ENCODE results near the gene TMEM40. TPM values are rescaled to one million over a fixed set of nuclear protein-coding genes. Genes with fewer than 3 reads are reported as not detected.

Gene TMEM40
- total RNA-seq, 3 donors from 2014 or later, result 0.33 to 1.8 TPM; not detected in 1

DNA sequence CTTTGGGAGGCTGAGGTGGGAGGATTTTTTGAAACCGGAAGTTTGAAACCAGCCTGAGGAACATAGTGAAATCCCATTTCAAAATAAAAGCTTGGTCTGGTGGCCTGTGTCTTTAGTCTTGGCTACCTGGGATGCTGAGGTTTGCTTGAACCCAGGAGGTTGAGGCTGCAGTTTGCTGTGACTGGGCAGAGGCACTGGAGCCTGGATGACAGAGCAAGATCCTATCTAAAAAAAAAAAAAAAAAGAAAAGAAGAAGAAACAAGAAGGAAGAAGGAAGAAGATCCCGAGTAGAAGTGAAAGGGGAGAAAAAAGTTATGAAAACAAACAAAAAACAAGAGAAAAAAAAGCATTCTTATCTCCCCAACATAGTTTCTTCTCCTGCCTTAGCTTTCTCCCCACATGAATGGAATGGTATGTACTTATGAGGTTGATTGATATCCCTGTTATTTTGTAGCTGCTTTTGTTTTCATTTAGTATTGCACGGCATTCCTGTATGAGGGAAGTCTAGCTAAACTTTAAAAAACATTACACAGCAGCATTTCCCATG is 42.4 kb downstream of the TMEM40 start:
- no peaks in the 10 kb centered on the region for H3K36me3 ChIP-seq
- no peak overlapping the region for H3K27ac ChIP-seq
- intact Hi-C loops (cut with DNase I; ENCODE audit: low total_unique reads), result no loop called here
- TF ChIP-seq POLR2A (IDR thresholded peaks at IDR 0.05), result no peak
- TF ChIP-seq POLR2AphosphoS5 (IDR thresholded peaks at IDR 0.05), result no peak
- TF ChIP-seq, protein P1, sequence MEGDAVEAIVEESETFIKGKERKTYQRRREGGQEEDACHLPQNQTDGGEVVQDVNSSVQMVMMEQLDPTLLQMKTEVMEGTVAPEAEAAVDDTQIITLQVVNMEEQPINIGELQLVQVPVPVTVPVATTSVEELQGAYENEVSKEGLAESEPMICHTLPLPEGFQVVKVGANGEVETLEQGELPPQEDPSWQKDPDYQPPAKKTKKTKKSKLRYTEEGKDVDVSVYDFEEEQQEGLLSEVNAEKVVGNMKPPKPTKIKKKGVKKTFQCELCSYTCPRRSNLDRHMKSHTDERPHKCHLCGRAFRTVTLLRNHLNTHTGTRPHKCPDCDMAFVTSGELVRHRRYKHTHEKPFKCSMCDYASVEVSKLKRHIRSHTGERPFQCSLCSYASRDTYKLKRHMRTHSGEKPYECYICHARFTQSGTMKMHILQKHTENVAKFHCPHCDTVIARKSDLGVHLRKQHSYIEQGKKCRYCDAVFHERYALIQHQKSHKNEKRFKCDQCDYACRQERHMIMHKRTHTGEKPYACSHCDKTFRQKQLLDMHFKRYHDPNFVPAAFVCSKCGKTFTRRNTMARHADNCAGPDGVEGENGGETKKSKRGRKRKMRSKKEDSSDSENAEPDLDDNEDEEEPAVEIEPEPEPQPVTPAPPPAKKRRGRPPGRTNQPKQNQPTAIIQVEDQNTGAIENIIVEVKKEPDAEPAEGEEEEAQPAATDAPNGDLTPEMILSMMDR (IDR thresholded peaks at IDR 0.05), result no peak
- H3K27me3 ChIP-seq, result no peaks in the 10 kb centered on the region
- H3K4me1 ChIP-seq, result peaks cover 0 to 3% of the 10 kb centered on the region in 2 donors
- no peaks in the 10 kb centered on the region for H3K9me3 ChIP-seq
- no peak overlapping the region for H3K4me3 ChIP-seq
- DNase-seq (ENCODE audit: low spot score in 2 of 2), result no peak

DNA sequence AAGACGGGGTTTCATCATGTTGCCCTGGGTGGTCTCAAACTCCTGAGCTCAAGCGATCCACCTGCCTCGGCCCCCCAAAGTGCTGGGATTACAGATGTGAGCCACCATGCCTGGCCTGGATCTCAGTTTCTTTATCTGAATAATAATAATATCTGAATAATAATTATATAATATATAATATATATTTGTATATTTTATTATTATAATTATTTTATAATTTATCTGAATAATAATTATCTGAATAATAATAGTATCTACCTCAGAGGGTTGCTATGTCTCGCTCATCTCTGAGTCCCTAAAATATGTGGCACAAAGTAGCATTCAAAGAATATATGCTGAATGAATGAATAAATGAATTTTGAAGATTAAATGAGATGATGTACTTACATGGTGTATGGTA is 44.8 kb downstream of the TMEM40 start:
- intact Hi-C loops (cut with DNase I; ENCODE audit: low total_unique reads), result no loop called here
- Histone ChIP-seq H3K36me3 (no peaks in the 10 kb centered on the region), H3K27ac (no peak overlapping the region), H3K9me3 (no peaks in the 10 kb centered on the region), H3K4me1 (no peaks in the 10 kb centered on the region), H3K4me3 (no peak overlapping the region), H3K27me3 (no peaks in the 10 kb centered on the region)
- DNase-seq (ENCODE audit: low spot score in 2 of 2), result no peak
- TF ChIP-seq, protein P1 (IDR thresholded peaks at IDR 0.05), result no peak
- TF ChIP-seq POLR2A (IDR thresholded peaks at IDR 0.05), result no peak
- TF ChIP-seq POLR2AphosphoS5 (IDR thresholded peaks at IDR 0.05), result no peak

DNA sequence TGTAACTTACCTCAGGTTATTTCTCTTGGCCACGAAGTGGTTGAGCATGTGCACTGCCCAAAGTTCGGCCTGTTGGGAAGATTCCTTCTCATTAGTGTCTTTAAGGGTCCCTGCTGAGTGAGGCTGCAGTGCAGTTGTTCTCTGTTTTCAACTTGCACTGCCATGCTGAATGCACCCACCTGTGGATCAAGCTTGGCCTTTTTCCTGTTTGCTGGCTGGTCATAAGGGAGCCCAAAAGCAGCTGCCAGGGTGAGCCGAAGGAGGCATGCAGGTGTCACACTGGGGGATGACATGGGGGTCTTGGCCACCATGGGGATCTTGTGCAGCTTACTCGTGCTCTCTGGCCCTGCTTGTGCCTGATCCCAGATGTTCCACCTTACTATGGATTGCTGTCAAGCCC is 49.0 kb downstream of the TMEM40 start:
- Histone ChIP-seq H3K27me3 (no peaks in the 10 kb centered on the region), H3K4me1 (no peaks in the 10 kb centered on the region), H3K9me3 (no peaks in the 10 kb centered on the region), H3K27ac (no peak overlapping the region), H3K36me3 (no peaks in the 10 kb centered on the region), H3K4me3 (no peak overlapping the region)
- TF ChIP-seq, protein P1 (IDR thresholded peaks at IDR 0.05), result no peak
- TF ChIP-seq POLR2AphosphoS5 (IDR thresholded peaks at IDR 0.05) (no peak), POLR2A (IDR thresholded peaks at IDR 0.05) (no peak)
- intact Hi-C loops (cut with DNase I; ENCODE audit: low total_unique reads), result no loop called here
- DNase-seq (ENCODE audit: low spot score in 2 of 2), result no peak

DNA sequence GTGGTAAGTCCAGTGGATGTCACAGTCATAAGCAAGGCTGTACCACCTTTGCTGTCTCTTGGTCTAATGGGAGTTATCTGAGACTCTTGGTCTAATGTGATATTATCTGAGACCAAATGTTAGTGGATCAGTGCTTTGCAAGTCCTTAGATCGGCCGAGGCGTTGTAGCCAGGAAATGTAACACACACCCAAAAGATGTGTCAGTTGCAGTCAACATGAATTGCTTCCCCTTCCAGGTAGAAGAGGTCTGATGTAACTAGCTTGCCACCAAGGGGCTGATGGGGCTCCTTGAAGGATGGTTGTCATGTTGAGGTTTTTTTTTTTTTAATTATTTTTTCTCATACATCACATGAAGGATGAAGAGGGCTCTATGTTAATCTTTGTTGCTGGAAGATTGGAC is 49.7 kb downstream of the TMEM40 start:
- Histone ChIP-seq H3K4me3 (no peak overlapping the region), H3K9me3 (no peaks in the 10 kb centered on the region), H3K27ac (no peak overlapping the region), H3K4me1 (no peaks in the 10 kb centered on the region), H3K27me3 (no peaks in the 10 kb centered on the region), H3K36me3 (no peaks in the 10 kb centered on the region)
- intact Hi-C loops (cut with DNase I; ENCODE audit: low total_unique reads), result no loop called here
- TF ChIP-seq, protein P1 (IDR thresholded peaks at IDR 0.05), result no peak
- TF ChIP-seq POLR2AphosphoS5 (IDR thresholded peaks at IDR 0.05), result no peak
- TF ChIP-seq POLR2A (IDR thresholded peaks at IDR 0.05), result no peak
- DNase-seq (ENCODE audit: low spot score in 2 of 2), result no peak

DNA sequence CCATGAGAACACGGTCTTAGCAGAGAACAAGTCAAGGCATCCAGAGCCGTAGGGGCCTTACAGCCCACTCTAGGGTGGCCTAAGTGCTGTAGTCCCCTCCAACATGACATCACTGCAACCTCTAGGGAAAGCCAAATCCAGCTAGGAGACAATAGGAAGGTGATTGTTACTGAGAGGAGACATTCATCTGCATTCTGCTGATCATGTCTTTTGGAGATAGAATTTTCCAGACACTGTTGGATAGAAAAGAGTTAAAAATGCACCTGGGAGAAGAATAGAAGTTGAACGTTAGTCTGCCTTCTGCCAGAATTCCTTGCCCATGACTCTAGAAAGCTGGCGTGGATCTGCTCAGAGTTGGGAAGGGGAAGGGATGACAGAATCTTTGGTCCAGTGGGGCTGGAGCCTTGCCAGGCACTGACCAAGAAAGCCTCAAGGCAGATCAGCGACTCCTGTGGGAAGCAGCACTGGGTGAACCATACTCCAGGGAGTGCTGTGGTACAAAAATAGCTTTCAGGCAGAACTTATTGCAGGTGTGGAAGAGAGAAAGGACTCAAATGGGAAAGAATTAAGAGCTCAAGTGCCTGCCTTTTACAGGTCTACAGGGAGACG is 50.4 kb downstream of the TMEM40 start:
- DNase-seq (ENCODE audit: low spot score in 2 of 2), result peak in 1 of 2 donors; percentile 59
- intact Hi-C loops (cut with DNase I; ENCODE audit: low total_unique reads), result no loop called here
- TF ChIP-seq POLR2A (IDR thresholded peaks at IDR 0.05) (no peak), POLR2AphosphoS5 (IDR thresholded peaks at IDR 0.05) (no peak)
- TF ChIP-seq, protein P1 (IDR thresholded peaks at IDR 0.05), result no peak
- H3K27me3 ChIP-seq, result no peaks in the 10 kb centered on the region
- H3K27ac ChIP-seq, result no peak overlapping the region
- no peaks in the 10 kb centered on the region for H3K36me3 ChIP-seq
- no peaks in the 10 kb centered on the region for H3K4me1 ChIP-seq
- no peaks in the 10 kb centered on the region for H3K9me3 ChIP-seq
- H3K4me3 ChIP-seq, result no peak overlapping the region
